GM19023 (cell line): ENCODE results near the gene AKNA.

ENCODE experiments used
- ATAC-seq: cut with Tn5 transposase; IDR thresholded peaks from one replicate; pipeline ENCODE4 v1.9.1; 2021; ENCODE audit warnings: mild to moderate bottlenecking, moderate library complexity; ENCODE audit not compliant: unreplicated experiment

Gene AKNA

DNA sequence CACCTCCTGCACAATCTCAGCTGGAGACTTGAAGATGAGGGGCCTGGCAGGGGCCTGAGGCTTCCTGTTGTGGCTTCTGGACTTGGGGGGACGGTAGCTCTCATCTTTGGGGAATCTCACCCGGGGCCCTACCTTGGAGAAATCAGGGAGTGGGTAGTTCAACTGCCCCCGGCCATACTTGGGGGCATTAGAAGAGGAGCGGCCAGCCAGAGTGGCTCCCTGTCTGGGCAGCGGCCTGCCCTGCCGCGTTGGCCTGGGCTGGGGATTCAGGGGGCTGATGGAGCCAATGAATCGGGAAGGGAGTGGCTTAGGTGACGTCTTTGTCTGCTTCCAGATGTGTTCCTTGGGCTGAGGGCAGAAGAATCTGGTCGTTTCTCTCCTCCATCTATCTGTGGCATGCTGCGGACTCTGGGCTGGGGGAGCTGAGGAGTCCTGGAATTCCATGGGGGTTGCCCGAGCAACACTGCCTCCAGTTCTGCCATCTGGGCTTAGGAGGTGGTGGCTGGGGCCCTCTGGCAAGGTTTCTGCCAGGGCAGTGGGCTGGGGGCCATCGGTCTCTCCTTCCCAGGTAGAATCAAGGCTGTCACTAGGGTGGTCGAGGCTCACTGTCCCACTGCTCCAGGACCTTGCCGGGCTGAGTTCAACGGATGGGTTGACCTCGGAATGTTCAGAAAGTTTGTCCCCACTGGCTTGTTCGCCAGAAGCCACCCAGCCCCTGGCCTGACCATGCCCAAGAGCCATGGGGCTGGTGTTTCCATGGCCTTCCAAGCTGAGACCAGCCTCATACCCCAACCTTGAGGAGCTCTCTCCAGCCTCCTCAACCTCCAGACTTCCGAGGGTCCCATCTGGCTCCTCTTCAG lies 11.0 kb downstream of the AKNA start:
- ATAC-seq: no peak

DNA sequence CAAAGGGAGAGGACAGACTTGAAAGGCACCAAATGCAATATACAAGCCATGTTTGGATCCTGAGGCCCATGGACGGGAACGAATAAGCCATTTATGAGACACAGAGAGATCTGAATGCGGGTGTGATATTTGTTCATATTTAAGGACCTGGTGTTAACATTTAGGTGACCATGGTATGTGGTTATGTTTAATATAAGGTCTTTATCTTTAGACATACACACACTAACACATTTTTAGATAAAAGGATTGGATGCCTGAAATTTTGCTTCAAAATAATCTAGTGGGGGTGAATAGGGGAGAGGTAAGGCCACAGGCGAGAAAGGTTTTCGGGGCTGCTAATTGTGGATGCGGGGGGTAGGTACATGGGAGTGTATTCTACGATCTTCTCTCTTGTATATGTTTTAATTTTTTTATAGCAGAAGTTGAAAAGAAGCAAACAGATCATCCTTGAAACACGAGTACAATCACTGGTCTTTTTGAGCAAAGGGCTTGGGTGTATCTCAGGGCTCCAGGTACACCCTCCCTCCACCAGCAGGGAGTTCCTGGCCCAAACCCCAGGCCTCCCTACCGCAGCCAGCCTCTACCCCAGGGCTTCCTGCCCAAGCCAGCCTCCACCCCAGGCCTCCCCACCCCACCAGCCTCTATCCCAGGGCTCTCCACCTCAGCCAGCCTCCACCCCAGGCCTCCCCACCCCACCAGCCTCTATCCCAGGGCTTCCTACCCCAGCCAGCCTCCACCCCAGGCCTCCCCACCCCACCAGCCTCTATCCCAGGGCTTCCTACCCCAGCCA lies 12.2 kb downstream of the AKNA start:
- no peak for ATAC-seq

DNA sequence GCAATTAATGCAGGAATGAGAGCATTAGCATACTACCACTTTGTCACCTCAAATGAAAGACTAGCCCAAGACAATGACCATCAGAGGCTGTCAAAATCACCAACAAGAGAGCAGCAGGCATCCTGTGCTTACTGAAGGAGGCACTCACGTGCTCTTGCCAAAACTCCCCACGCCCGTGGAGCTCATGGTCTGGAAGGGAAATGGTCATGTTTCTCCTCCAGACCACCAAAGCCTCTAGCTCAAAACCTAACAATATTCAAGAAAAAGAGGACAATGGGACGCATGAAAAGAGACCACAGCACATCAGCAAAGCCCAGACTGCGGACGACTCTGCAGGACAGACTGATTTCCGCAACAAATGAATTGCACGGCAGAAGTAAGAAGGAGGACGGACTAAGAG lies 12.8 kb downstream of the AKNA start:
- no peak for ATAC-seq

DNA sequence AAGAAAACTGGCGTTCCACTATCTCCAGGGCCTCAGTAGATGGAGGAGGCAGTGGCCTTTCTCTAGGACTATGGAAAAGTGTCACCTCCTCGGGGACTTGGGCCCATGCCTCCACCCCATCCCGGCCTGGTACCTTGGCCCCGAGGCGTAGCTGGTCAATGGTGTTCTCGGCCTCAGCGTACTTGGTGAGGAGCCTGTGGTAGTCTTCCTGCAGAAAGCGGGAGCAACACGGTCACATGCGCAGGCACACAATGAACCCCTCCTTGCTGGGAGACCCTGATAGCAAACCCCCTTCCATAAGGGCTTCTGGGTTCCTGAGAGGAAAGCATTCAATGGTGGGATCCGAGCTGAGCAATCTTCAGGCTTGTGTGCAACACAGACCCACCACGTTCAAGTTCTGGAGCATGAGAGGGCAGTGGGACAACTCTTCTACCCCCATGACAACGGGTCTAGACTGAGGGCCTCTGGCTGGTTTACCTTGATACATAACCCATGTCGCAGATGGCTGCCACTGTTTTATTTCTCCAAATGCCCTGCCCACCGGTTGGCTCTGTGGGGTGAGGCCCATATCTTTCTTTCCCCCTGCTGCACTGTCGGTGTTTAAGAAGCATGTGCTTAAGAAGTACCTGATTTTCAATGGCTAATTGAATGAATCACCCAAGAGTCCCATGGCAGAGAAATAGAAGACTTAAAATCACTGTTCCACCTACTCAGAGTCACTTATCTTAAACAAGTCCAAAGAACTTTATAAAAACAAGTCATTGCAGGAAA lies 13.6 kb downstream of the AKNA start:
- ATAC-seq: no peak

DNA sequence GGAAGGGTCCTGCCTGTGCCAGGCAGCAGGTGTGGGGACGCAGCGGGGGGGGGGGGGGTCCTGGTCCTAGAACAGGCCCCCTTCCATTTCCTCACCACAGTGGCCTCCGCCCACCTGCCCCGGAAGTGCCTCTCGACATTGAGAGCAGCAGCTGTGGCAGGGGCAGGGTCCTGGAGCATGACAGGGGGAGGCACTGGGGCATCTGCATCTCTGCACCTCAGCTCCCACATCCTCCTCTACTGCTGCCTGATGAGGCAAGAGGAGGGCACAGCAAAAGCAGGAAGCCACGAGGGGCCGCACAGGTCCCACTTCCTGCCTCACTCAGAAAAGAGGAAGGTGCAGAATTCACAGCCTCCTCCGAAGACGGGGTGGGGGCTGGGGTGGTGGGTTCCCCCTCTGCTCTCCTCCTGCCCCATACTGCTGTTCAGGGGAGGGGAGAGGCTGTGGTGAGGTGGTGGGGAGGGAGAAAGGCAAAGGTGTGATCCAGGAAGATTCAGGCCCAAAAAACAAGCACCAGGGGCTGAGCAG lies 14.8 kb downstream of the AKNA start:
- peak; percentile 84 for ATAC-seq

DNA sequence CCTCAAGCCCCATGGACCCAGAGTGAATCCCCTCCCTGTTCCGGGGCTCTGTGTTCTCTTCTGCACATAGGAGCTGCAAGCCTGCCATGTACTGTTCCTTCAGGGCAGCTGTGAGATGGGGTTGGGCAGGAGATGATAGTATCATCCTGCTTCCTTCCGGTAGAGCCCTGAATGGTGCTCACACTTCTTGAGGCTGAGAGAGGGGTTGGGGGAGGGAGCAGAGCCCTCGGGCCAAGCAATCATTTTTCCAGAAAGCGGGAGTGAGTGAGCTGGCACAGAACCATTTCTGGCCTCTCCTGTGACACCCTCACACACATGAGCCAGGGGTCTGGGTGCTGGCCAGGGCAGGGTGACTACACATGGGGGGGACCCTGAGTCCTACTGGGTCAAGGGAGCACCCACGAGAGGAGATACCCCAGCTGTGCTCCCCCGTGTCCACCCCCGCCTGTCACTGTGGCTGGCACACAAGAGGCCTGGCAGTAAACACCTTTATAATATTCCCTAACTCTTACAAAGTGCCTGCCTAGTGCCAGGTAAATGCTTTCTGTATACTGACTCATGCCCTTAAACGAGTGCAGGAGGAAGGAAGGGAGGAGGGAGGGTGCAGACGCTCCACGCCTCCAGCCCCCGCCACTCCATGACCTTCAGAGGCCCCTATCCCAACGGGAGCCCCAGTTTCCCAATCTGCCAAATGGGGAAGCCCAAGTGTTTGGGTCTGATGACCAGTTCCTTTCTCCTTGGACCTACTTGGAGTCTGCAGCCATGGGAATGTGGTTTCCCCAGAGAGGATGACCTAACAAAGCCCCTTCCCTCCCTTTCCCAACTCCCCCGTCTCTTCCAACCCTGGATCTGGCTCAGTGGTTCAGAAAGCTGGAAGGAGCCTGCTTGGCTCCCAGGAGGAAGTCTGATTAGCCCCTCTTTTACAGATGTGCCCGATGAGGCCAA lies 15.5 kb downstream of the AKNA start:
- ATAC-seq: no peak

DNA sequence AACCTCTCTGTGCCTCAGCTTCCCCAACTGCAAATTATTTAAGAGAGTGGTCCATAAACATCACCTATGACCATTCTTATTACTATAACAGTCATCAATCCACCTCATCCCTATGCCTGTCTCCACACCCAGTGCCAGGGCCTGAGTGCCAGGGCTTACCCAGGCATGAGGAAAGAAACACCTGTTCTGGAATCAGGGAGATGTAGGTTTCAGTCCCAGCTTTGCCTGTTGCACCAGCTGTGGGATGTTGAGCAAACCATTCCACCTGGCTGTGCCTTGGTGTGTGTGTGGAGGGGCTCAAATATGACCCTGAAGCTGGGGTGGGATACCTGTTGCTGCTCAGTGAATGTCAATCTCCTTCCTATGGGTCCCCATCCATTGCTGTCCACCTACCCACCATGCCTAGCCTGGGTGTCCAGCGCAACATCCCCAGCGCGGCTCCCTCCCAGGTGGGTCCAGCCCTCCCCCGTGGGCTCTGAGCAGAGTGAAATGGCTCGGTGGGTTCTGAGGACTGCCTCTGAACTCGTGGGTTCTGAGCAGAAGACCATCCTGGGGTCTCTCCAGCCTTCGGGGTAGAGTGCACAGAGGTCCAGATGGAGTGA lies 16.3 kb downstream of the AKNA start:
- ATAC-seq: no peak

DNA sequence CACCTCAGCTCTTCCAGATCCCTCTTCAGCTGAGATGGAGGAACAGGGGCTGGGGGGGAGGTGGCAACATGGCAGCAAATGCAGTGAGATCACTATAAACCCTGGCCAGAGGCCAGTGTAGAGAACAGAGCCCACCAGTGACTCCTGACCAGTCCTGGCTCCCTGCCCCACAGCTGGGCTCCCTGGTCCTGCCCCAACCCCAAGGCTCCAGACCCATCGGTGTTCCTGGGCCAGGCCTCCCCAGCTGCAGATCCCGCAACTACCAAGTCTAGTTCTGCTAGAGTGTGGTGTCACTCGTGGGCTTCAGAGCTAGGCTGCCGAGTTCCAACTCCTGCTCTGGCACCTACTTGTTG lies 16.8 kb downstream of the AKNA start:
- no peak for ATAC-seq

DNA sequence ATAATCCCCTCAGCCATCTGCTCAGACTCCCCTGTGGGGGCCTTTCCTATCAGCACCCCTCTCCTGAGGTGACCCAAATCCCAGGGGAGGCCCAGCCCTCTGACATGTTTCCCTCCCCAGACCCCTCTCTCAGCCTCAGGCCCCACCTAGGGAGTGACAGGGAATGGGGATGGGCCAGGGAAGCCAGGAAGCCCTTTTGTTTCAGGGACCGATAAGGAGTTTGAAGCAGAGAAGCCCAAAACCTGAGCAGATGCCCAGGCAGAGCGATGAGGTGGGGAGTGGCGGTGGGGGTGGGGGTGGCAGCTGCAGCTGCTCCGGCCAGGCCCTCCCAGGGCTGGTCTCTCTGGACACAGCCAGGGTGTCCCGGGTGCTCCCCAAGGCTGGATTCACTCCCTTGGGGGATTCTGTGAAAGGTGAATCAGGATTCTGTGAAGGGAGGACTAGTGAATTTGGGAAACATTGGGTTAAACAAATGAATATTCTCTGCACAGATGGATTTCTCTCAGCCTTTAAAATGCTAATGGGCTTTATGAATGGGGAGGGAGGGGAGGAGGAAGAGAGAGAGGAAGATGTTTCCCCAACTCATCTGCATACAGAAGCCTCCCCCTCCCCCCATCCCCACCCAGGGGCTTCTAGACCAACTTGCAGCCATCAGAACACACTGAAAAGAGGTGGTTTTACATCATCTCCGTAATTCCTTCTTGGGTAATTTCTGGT lies 17.4 kb downstream of the AKNA start:
- no peak for ATAC-seq

DNA sequence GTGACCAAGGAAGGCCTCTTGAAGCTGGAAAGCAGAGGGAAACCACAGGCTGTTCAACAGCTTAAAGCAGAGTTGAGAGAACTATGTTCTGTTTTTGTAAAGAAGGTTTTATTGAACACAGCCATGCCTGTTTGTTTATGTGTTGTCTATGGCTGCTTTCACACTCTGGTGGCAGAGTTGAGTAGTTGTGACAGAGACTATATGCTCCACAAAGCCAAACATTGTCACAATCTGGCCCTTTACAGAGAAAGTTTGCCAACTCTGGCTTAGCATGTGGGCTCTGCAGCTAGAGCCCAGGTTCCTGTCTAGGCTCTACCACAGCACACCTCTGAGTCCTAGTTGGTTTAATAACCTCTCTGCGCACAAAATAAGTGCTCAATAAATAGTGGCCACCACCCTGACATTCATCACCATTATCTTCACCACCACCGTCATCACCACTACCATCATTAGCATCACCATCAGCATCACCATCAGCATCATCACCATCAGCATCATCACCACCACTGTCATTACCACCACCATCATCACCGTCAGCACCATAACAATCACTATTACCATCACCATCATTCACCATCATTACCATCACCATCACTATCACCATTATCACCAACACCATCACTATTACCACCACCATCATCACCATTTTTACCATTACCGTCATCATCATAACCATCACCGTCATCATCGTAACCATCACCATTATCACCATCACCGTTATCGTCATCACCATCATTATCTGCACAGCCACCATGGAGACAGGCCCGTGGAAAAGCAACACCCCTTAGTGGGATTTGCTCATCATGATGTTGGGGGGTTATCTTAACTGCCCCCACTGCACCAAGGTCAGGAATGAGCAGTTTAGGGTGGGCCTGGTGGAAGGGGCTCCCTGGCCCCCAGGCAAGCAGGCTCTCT lies 18.3 kb downstream of the AKNA start:
- ATAC-seq: no peak

DNA sequence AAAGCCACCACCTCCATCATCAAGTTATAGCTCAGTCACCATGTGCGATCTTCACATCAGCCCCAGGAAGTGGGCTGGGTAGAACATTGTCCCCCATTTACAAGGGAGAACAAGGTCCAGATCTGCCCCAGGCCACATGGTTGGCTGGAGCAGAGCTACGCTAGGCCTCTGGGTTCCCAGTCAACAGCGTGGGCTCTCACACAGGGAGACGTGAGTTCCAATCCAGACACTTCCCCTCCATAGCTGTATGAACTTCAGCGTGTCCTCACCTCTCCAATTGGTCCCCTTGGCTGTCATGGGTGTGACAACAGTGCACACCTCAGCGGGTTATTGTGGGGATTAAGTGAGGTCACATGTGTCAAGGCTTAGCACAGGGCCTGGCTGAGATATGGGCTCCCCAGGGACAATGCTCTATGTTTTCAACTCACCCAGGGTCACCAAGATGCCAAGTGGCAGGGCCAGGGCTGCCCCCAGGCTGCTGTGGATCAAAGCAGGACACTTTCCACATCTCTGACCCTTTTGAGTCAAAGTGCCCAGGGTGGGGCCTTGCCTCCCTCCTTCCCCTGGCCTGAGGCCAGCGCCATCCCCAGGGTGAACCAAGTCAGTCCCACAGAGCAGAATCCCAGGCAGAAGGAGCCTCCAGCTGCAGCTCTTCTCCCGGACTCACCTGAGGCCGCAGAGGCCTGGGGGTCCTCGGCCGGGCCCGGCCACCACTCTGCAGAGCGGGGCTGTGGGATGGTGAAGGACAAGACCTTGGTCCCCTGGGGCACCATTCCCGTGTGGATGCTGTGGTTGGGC lies 19.8 kb downstream of the AKNA start:
- ATAC-seq: no peak

DNA sequence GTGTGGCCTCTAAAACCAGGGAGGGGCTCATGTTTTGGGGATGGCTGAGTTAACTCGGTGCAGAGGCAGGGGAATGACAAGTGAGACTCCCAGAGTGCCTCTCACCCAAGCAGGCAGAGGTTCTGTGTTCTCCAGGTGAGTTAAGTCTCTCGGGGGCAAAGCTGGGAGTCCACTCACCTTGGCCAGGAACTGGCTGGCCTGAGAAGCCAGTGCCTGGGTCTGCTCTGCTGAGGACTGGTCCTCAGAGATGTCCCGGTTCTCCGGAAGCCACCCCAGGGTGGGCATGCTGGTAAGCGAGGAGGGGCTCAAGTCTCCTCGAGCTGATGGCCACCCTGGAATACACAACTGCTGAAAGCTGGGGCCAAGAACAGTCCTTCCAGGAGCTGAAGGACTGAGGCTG lies 20.4 kb downstream of the AKNA start:
- no peak for ATAC-seq

DNA sequence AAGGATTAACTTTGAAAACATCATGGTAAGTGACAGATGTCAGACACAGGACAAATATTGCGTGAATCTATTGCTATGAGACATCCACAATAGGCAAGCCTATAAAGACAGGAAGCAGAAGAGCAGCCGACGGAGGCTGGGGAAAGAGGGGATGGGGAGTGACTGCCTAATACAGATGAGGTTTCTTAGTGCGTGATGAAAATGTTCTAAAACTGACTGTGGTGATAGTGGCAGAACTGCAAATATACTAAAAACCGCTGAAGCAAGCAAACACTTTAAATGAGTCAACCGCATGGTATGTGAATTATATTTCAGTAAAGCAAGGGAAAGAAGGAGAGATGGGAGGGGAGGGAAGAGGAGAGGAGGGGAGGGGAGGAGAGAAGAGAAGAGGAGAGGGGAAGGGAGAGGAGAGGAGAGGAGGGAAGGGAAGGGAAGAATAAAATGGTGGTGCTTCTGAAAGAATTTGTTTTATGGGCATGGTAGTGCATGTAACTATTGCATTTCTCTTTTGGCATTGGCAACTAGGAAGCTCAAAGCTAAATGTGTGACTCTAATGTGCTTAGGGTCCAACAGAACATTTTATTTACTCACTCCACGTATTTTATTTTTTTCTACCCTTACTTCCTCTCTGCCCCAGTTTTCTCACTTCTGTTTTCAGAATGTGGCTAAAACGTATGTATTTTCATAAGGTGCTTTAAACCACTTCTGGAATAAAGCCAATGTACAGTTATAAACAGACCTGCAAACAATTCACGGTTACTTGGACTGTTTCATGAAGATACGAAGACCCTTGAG lies 21.3 kb downstream of the AKNA start:
- peak; percentile 49 for ATAC-seq

DNA sequence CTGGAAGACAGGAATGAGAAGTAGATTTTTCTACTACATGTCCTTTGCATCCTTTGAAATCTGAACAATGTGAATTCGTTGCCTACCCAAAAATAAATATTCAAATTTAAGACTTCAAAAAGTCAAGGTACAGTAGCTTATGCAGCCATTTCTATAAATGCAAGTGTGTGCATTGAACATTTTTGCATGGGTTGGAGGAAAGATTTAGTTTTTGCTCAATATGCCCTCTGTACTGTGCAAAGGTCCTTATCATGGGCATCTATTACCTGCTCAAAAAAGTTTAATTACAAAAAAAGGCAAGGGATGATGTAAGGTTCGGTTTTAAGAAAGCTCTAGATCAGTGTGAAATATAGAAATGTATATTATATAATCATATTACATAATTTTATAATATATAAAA lies 22.6 kb downstream of the AKNA start:
- ATAC-seq: no peak

DNA sequence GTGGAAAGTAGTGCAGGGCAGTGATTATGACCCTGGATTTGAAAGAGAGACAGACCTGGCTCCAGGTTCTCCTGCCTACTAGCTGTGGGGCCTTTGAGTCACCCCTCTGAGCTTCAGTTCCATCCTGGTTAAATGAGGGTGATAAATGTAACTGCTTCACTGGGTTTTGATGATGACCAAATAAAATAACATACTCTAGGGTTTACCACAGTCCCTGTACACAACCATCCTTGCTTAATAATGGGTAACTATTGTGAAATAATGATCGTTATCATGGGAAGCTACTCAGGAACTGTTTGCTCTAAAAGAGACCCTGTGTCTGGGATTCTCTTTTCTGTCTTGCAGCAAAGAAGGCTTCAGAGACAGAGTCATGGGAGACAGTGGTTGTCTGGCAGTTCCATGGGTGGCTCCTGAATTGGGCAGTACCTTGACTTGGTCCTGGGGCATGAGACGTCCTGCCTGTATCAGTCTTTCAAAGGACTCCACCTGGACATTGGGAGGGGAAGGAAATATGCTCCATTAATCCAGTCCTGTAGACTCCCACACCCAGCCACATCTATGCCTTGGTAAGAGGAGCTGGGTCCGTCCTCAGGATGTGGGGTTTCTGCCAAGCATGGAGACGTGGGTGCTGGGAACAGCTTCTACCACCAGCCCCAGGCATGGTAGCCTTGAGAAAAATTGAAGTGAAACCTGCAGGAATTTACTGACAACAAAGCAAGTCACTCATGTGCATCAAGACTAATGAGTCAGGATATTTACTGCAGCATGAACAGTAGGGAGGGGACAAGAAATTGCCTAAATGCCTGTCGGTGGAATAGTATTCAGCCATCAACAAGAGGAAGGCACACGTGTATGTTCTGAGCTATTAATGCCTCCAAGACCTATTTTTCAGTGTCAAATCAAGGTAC lies 23.4 kb downstream of the AKNA start:
- ATAC-seq: no peak

DNA sequence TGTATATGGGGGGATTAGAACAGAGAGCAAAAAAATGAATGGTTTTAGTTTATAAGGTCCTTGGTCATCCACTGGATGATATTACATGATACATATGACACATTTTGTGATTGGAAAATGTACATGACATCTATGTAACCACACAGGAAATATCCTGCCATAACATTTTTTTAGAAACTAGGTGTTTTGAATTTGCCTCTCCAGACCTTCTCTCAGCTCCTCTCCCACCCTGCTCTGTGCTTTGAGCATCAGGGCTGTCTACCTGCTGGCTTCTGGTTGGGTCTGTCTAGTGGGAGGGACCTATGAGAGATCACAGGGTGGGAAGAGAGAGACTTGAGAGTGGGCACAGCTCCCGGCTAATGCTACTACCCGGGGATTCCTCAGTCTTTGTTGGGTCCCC lies 24.4 kb downstream of the AKNA start:
- no peak for ATAC-seq
